Measurements from ENCODE around the gene AGTR1. TPM values are rescaled to one million over a fixed set of nuclear protein-coding genes. Genes with fewer than 3 reads are reported as not detected.

AGTR1 gene
- total and polyA plus RNA-seq, 10 of the 15 experiments (the other 5 are each of a cell fraction or from before 2014, with no cell fraction given) = not detected

Small RNA genes within 50 kb of the gene (small RNA-seq; reads per million reads assigned to genes)
- gene RPL38P1 = not detected

Other genes with a start within 250 kb of the AGTR1 start
- gene CPB1, start 129.9 kb downstream of the AGTR1 start, total RNA-seq (2014; rRNA removed) = not detected in 2 replicates
- not detected in 2 replicates for gene CPB1, start 129.9 kb downstream of the AGTR1 start, total RNA-seq (2014; rRNA removed; fragmentation: Illumina TruSeq; extraction: Trizol)
- gene CPB1, start 129.9 kb downstream of the AGTR1 start, total RNA-seq (2021) = 4.8 and 5.4 TPM in 2 replicates
- not detected in 2 replicates for gene CPB1, start 129.9 kb downstream of the AGTR1 start, polyA plus RNA-seq (2011; rRNA removed)
- not detected in 2 replicates for gene CPB1, start 129.9 kb downstream of the AGTR1 start, polyA plus RNA-seq (2014; fragmentation: Illumina TruSeq; extraction: Trizol)
- gene CPB1, start 129.9 kb downstream of the AGTR1 start, polyA plus RNA-seq (2014; fragmentation: Nextera tagmentation; extraction: Ambion mirVana) = not detected
- gene CPB1, start 129.9 kb downstream of the AGTR1 start, polyA plus RNA-seq (2014; rRNA removed) = not detected in 2 replicates
- not detected for gene CPB1, start 129.9 kb downstream of the AGTR1 start, polyA plus RNA-seq (2016; fragmentation: Nextera tagmentation; extraction: Ambion mirVana)
- not detected in 2 replicates for gene CPA3, start 167.4 kb downstream of the AGTR1 start, total RNA-seq (2014; rRNA removed)
- not detected in 2 replicates for gene CPA3, start 167.4 kb downstream of the AGTR1 start, total RNA-seq (2014; rRNA removed; fragmentation: Illumina TruSeq; extraction: Trizol)
- gene CPA3, start 167.4 kb downstream of the AGTR1 start, total RNA-seq (2021) = not detected in 2 replicates
- gene CPA3, start 167.4 kb downstream of the AGTR1 start, polyA plus RNA-seq (2011; rRNA removed) = not detected in 2 replicates
- gene CPA3, start 167.4 kb downstream of the AGTR1 start, polyA plus RNA-seq (2014; fragmentation: Illumina TruSeq; extraction: Trizol) = not detected in 2 replicates
- not detected for gene CPA3, start 167.4 kb downstream of the AGTR1 start, polyA plus RNA-seq (2014; fragmentation: Nextera tagmentation; extraction: Ambion mirVana)
- gene CPA3, start 167.4 kb downstream of the AGTR1 start, polyA plus RNA-seq (2014; rRNA removed) = not detected in 2 replicates
- gene CPA3, start 167.4 kb downstream of the AGTR1 start, polyA plus RNA-seq (2016; fragmentation: Nextera tagmentation; extraction: Ambion mirVana) = not detected